Posterior cingulate gyrus (tissue), 11 donors: Measurements from ENCODE around the gene DUOX1.

Experiments
- DNase-seq, 10 donors: peaks; one replicate each; pipeline versions ENCODE4 v3.0.0 to v3.0.0-alpha.2; 2020 to 2021; ENCODE audit warnings: mixed read lengths in 3 of 10
- intact Hi-C: fragments of 100-400 bp; cut with DNase I; formaldehyde crosslinking; loops from one replicate; pipeline ENCODE4 v1.15.1; 2023

The DUOX1 gene

GRCh38 chr15:45181491-45182285 is 51.9 kb downstream of the DUOX1 start:
- DNase-seq = peak in 2 of 10 donors; percentile 31 to 70
- intact Hi-C loops = loop anchor here (10.0 kb wide), 1 partner anchor 423 kb away; no protein-coding TSS in a partner anchor

GRCh38 chr15:45182996-45183395 is 53.2 kb downstream of the DUOX1 start:
- DNase-seq = no peak
- intact Hi-C loops = loop anchor here (10.0 kb wide), 1 partner anchor 422 kb away; no protein-coding TSS in a partner anchor

GRCh38 chr15:45183511-45183910 is 53.7 kb downstream of the DUOX1 start:
- DNase-seq = peak in 1 of 10 donors; percentile 62
- intact Hi-C loops = loop anchor here (10.0 kb wide), 1 partner anchor 421 kb away; no protein-coding TSS in a partner anchor

GRCh38 chr15:45184562-45185041 is 54.8 kb downstream of the DUOX1 start:
- intact Hi-C loops = loop anchor here (10.0 kb wide), 1 partner anchor 420 kb away; no protein-coding TSS in a partner anchor

GRCh38 chr15:45185069-45185779 is 55.4 kb downstream of the DUOX1 start:
- peak in 1 of 10 donors; percentile 61 for DNase-seq
- intact Hi-C loops = loop anchor here (10.0 kb wide), 1 partner anchor 420 kb away; no protein-coding TSS in a partner anchor

More at GRCh38 chr15:45184562-45185041, 54.8 kb downstream of the DUOX1 start:
- DNase-seq = peak in 2 of 10 donors; percentile 57 to 80

GRCh38 chr15:45185903-45186770 is 56.3 kb downstream of the DUOX1 start:
- peak in 1 of 10 donors; percentile 62 for DNase-seq
- intact Hi-C loops = loop anchor here (10.0 kb wide), 1 partner anchor 419 kb away; no protein-coding TSS in a partner anchor

- intact Hi-C loops = loop anchor here (10.0 kb wide), 1 partner anchor 418 kb away; no protein-coding TSS in a partner anchor
These were observed 57.2 kb downstream of the DUOX1 start for GRCh38 chr15:45186771-45187577.

GRCh38 chr15:45187578-45187893 is 57.7 kb downstream of the DUOX1 start:
- DNase-seq = no peak
- intact Hi-C loops = loop anchor here (10.0 kb wide), 1 partner anchor 417 kb away; no protein-coding TSS in a partner anchor

More at GRCh38 chr15:45186771-45187577, 57.2 kb downstream of the DUOX1 start:
- peak in 2 of 10 donors; percentile 68 to 87 for DNase-seq

GRCh38 chr15:45187894-45188830 is 58.4 kb downstream of the DUOX1 start, which contains the start of gene SHF:
TSS of gene SHF (minus strand) at chr15:45187966. CDS start at chr15:45187951, 15 bp downstream.
- intact Hi-C loops = loop anchor here (10.0 kb wide), 1 partner anchor 417 kb away; no protein-coding TSS in a partner anchor
- DNase-seq = peak in 9 of 10 donors; percentile 48 to 93 (median 71)

- intact Hi-C loops = no loop called here
These were observed 67.7 kb downstream of the DUOX1 start for GRCh38 chr15:45197512-45197911.

GRCh38 chr15:45198337-45199135 is 68.7 kb downstream of the DUOX1 start:
- DNase-seq = peak; percentile 93 to 99 (median 95)
- intact Hi-C loops = no loop called here

More at GRCh38 chr15:45197512-45197911, 67.7 kb downstream of the DUOX1 start:
- DNase-seq = no peak

GRCh38 chr15:45199136-45199810 is 69.5 kb downstream of the DUOX1 start:
- intact Hi-C loops = no loop called here
- peak in 1 of 10 donors; percentile 83 for DNase-seq

GRCh38 chr15:45200001-45200798 is 70.4 kb downstream of the DUOX1 start:
- intact Hi-C loops = loop anchor here (1.0 to 5.0 kb wide), 2 partner anchors 33 to 202 kb away; a partner anchor contains a TSS
- peak; percentile 92 to 99 (median 96) for DNase-seq

- intact Hi-C loops = loop anchor here (1.0 to 5.0 kb wide), 2 partner anchors 34 to 201 kb away; a partner anchor contains a TSS
- DNase-seq = peak; percentile 80 to 98 (median 89)
These were observed 71.2 kb downstream of the DUOX1 start for GRCh38 chr15:45200799-45201556.

GRCh38 chr15:45201557-45201859 is 71.7 kb downstream of the DUOX1 start:
- DNase-seq = no peak
- intact Hi-C loops = loop anchor here (5.0 kb wide), 1 partner anchor 201 kb away; a partner anchor contains a TSS
